Measurements from ENCODE around the gene FSD1. TPM values are rescaled to one million over a fixed set of nuclear protein-coding genes. Genes with fewer than 3 reads are reported as not detected.
A peak's percentile ranks its signal among the peaks of the same experiment; 100 is the strongest.

Gene FSD1
- total and polyA plus RNA-seq, 2 donors from 2014 or later: 0.85 to 1.1 TPM

- DNase-seq: no peak
- TF ChIP-seq, protein P1, sequence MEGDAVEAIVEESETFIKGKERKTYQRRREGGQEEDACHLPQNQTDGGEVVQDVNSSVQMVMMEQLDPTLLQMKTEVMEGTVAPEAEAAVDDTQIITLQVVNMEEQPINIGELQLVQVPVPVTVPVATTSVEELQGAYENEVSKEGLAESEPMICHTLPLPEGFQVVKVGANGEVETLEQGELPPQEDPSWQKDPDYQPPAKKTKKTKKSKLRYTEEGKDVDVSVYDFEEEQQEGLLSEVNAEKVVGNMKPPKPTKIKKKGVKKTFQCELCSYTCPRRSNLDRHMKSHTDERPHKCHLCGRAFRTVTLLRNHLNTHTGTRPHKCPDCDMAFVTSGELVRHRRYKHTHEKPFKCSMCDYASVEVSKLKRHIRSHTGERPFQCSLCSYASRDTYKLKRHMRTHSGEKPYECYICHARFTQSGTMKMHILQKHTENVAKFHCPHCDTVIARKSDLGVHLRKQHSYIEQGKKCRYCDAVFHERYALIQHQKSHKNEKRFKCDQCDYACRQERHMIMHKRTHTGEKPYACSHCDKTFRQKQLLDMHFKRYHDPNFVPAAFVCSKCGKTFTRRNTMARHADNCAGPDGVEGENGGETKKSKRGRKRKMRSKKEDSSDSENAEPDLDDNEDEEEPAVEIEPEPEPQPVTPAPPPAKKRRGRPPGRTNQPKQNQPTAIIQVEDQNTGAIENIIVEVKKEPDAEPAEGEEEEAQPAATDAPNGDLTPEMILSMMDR (IDR thresholded peaks at IDR 0.05; ENCODE audit: borderline replicate concordance, extremely low read depth, insufficient read depth): no peak
- Histone ChIP-seq H3K36me3 (ENCODE audit: control insufficient read depth in 2 of 3, insufficient read depth in 3 of 3, low read length in 3 of 3) (peaks cover 0 to 4% (median 2%) of the 10 kb centered on the region in 3 donors), H3K9me3 (ENCODE audit: control insufficient read depth in 2 of 3, insufficient read depth in 1 of 3, low read length in 3 of 3) (no peaks in the 10 kb centered on the region), H3K27ac (ENCODE audit: low read depth in 2 of 2, low read length in 2 of 2) (peak overlapping the region; percentile 96 to 97), H3K4me1 (ENCODE audit: control insufficient read depth in 2 of 3, insufficient read depth in 2 of 3, low read depth in 1 of 3, low read length in 3 of 3) (peaks cover 0 to 16% (median 3%) of the 10 kb centered on the region in 3 donors), H3K9ac (ENCODE audit: low read length in 3 of 3) (peak overlapping the region; percentile 52 to 85 (median 82)), H3K27me3 (ENCODE audit: control insufficient read depth, insufficient read depth, low read length) (no peaks in the 10 kb centered on the region), H3K4me3 (ENCODE audit: low read length in 3 of 3) (peak overlapping the region; percentile 59 to 71 (median 59))
- intact Hi-C loops (cut with DNase I): no loop called here
- no peak for FAIRE-seq
Measured at GRCh38 chr19:4342314-4342614, 37.9 kb downstream of the FSD1 start.

DNA sequence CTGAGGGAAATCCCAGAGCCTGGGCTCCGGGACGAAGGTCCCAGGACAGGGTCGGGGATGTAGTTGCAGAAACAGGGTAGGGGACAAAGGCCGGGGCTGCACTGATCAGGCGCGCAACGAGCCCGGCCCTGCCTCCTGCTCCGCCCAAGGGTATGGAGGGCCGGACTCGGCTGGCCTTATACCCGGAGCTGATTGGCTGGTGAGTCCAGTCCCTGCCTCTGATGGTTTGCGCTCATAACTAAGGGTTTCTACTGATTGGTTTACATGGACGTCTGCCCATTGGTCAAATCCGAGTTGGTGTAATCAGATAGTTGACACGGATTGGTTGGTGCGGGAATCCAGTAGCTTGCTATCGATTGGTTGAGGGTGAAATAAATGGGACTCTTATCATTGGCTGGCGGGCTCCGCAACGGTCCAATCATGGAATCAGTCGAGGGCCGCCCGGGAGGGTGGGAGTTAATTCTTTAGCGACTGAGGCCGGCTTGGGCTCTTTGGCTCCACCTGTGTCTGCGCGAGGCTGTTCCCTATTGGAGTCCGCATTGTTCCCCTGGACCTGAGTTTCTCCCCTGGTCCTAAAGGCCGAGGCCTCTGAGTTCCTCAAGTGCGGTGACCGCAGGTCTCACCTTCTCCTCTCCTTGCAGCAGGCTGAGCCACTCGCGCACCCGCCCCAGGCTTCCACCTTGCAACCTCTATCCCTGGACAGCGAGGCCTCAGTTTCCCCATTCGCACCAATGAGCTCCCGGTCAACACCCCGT is 38.4 kb downstream of the FSD1 start:
- FAIRE-seq: peak; percentile 99
- H3K9ac ChIP-seq (ENCODE audit: low read length in 3 of 3): peak overlapping the region; percentile 82 to 86 (median 82)
- intact Hi-C loops (cut with DNase I): no loop called here

GRCh38 chr19:4343370-4344307 is 39.2 kb downstream of the FSD1 start, which contains the start of gene MPND:
MPND (plus strand) TSS chr19:4343562; CDS start chr19:4343594, 32 bp downstream.
- H3K4me3 ChIP-seq (ENCODE audit: low read length in 3 of 3): peak within 1 kb of the TSS; percentile 83 to 91 (median 91)
- intact Hi-C loops (cut with DNase I): no loop called here
- peak within 1 kb of the TSS; percentile 82 to 86 (median 82) for H3K9ac ChIP-seq (ENCODE audit: low read length in 3 of 3)
- H3K9me3 ChIP-seq (ENCODE audit: control insufficient read depth in 2 of 3, insufficient read depth in 1 of 3, low read length in 3 of 3): no peaks in the 10 kb centered on the region
- FAIRE-seq: no peak
- TF ChIP-seq, protein P1 (IDR thresholded peaks at IDR 0.05; ENCODE audit: borderline replicate concordance, extremely low read depth, insufficient read depth): no peak
- peaks cover 0 to 4% (median 2%) of the 10 kb centered on the region in 3 donors for H3K36me3 ChIP-seq (ENCODE audit: control insufficient read depth in 2 of 3, insufficient read depth in 3 of 3, low read length in 3 of 3)
- peak; percentile 91 to 98 (median 96) for DNase-seq
- peak within 1 kb of the TSS; percentile 97 to 99 for H3K27ac ChIP-seq (ENCODE audit: low read depth in 2 of 2, low read length in 2 of 2)
- peaks cover 0 to 14% (median 3%) of the 10 kb centered on the region in 3 donors for H3K4me1 ChIP-seq (ENCODE audit: control insufficient read depth in 2 of 3, insufficient read depth in 2 of 3, low read depth in 1 of 3, low read length in 3 of 3)
- H3K27me3 ChIP-seq (ENCODE audit: control insufficient read depth, insufficient read depth, low read length): no peaks in the 10 kb centered on the region

More for the DNA sequence above, 38.4 kb downstream of the FSD1 start:
- H3K27me3 ChIP-seq (ENCODE audit: control insufficient read depth, insufficient read depth, low read length): no peaks in the 10 kb centered on the region
- no peaks in the 10 kb centered on the region for H3K9me3 ChIP-seq (ENCODE audit: control insufficient read depth in 2 of 3, insufficient read depth in 1 of 3, low read length in 3 of 3)
- H3K4me3 ChIP-seq (ENCODE audit: low read length in 3 of 3): peak overlapping the region; percentile 83 to 91 (median 91)
- TF ChIP-seq, protein P1 (IDR thresholded peaks at IDR 0.05; ENCODE audit: borderline replicate concordance, extremely low read depth, insufficient read depth): no peak
- peak overlapping the region; percentile 97 to 99 for H3K27ac ChIP-seq (ENCODE audit: low read depth in 2 of 2, low read length in 2 of 2)
- DNase-seq: peak; percentile 98 to 100 (median 99)
- peaks cover 0 to 4% (median 2%) of the 10 kb centered on the region in 3 donors for H3K36me3 ChIP-seq (ENCODE audit: control insufficient read depth in 2 of 3, insufficient read depth in 3 of 3, low read length in 3 of 3)
- peaks cover 0 to 16% (median 3%) of the 10 kb centered on the region in 3 donors for H3K4me1 ChIP-seq (ENCODE audit: control insufficient read depth in 2 of 3, insufficient read depth in 2 of 3, low read depth in 1 of 3, low read length in 3 of 3)
